Esophagus squamous epithelium (tissue), 5 donors: ENCODE data around the gene LY86. TPM values are rescaled to one million over a fixed set of nuclear protein-coding genes. Genes with fewer than 3 reads are reported as not detected.

Experiments
- DNase-seq: peaks from one replicate; lab custom pipeline; 2025; lab: John Stamatoyannopoulos, UW
- H3K27ac ChIP-seq, 4 donors: fragments of 200-600 bp; sonication (generic); one replicate each; pipeline ENCODE4 v1.5.1; 2016 to 2019; ENCODE audit warnings: mild to moderate bottlenecking in 1 of 4
- H3K27me3 ChIP-seq, 4 donors: fragments of 200-600 bp; sonication (generic); 1 replicate in 3 of 4; 2 replicates in 1 of 4; pipeline versions ENCODE4 v1.5.1 to v1.6.0; 2017 to 2021; ENCODE audit warnings: antibody characterized with exemption in 1 of 4
- H3K36me3 ChIP-seq, 3 donors: fragments of 200-600 bp; sonication (generic); one replicate each; pipeline ENCODE4 v1.5.1; 2016 to 2019
- H3K4me1 ChIP-seq, 3 donors: fragments of 200-600 bp; sonication (generic); one replicate each; pipeline ENCODE4 v1.5.1; 2017 to 2019
- H3K4me3 ChIP-seq, 4 donors: fragments of 200-600 bp; sonication (generic); 1 replicate in 3 of 4; 2 replicates in 1 of 4; pipeline ENCODE4 v1.5.1; 2016 to 2019; ENCODE audit warnings: mild to moderate bottlenecking in 2 of 4, moderate library complexity in 1 of 4
- H3K9me3 ChIP-seq, 3 donors: fragments of 200-600 bp; sonication (generic); one replicate each; pipeline ENCODE4 v1.5.1; 2016 to 2019
- CTCF ChIP-seq, 6 experiments: fragments of 450-650 bp in 4 of 6; fragments of 200-600 bp in 2 of 6; sonication (generic) in 2 of 6; IDR thresholded peaks; one replicate each; pipeline ENCODE4 v1.5.1; 2016 to 2019; ENCODE audit warnings: antibody characterized with exemption in 6 of 6, mild to moderate bottlenecking in 4 of 6, moderate library complexity in 4 of 6
- POLR2A ChIP-seq, 4 donors: fragments of 450-650 bp; IDR thresholded peaks; one replicate each; pipeline ENCODE4 v1.6.1; 2017; ENCODE audit warnings: antibody characterized with exemption in 4 of 4, mild to moderate bottlenecking in 4 of 4, moderate library complexity in 3 of 4
- WGBS, 2 donors: methylation state at CpG; one replicate each; pipeline ENCODE4 v1.1.5; 2018; 5-methylcytosine and 5-hydroxymethylcytosine counted together
- intact Hi-C: fragments of 100-400 bp; cut with DNase I; formaldehyde crosslinking; loops from one replicate; pipeline ENCODE4 v1.15.0; 2022
- total RNA-seq, 4 donors: library from RNA; depleted of rRNA; stranded (reverse); fragments of >200 nt; gene quantifications; one replicate each; pipeline ENCODE4 v1.1.0, GENCODE V29; 2016
- donor health status: DM: yes; HTN: yes; CAD: no.

LY86 gene
- total RNA-seq, 4 donors from 2014 or later, result 2.3 TPM; not detected in 2

- 72 to 85% methylated on average over 6 of the region's 6 CpGs for WGBS, 2 donors
- no peaks in the 10 kb centered on the region for H3K4me1 ChIP-seq
- H3K27ac ChIP-seq, result no peak overlapping the region
- no peak overlapping the region for H3K4me3 ChIP-seq
- no peaks in the 10 kb centered on the region for H3K9me3 ChIP-seq
- intact Hi-C loops, result no loop called here
- H3K27me3 ChIP-seq, result peaks cover 0 to 11% (median 0%) of the 10 kb centered on the region in 4 donors
- TF ChIP-seq POLR2A (IDR thresholded peaks at IDR 0.05), result no peak
- TF ChIP-seq CTCF (IDR thresholded peaks at IDR 0.05), result no peak
- no peaks in the 10 kb centered on the region for H3K36me3 ChIP-seq
- no peak for DNase-seq
Observed at GRCh38 chr6:6580225-6580856, 8.2 kb upstream of the LY86 start.

GRCh38 chr6:6581054-6581453, 7.5 kb upstream of the LY86 start:
- peaks cover 0 to 10% (median 0%) of the 10 kb centered on the region in 4 donors for H3K27me3 ChIP-seq
- no peak overlapping the region for H3K27ac ChIP-seq
- 76 to 79% methylated on average over 3 of the region's 3 CpGs for WGBS, 2 donors
- TF ChIP-seq POLR2A (IDR thresholded peaks at IDR 0.05) (no peak), CTCF (IDR thresholded peaks at IDR 0.05) (no peak)
- intact Hi-C loops, result no loop called here
- no peak overlapping the region for H3K4me3 ChIP-seq
- DNase-seq, result no peak
- H3K9me3 ChIP-seq, result no peaks in the 10 kb centered on the region
- H3K36me3 ChIP-seq, result no peaks in the 10 kb centered on the region
- no peaks in the 10 kb centered on the region for H3K4me1 ChIP-seq

GRCh38 chr6:6582131-6582530, 6.4 kb upstream of the LY86 start:
- TF ChIP-seq CTCF (IDR thresholded peaks at IDR 0.05) (no peak), POLR2A (IDR thresholded peaks at IDR 0.05) (no peak)
- intact Hi-C loops, result no loop called here
- no peak for DNase-seq
- H3K4me3 ChIP-seq, result no peak overlapping the region
- H3K36me3 ChIP-seq, result no peaks in the 10 kb centered on the region
- 44 to 48% methylated on average over 1 of the region's 1 CpG for WGBS, 2 donors
- no peaks in the 10 kb centered on the region for H3K9me3 ChIP-seq
- H3K4me1 ChIP-seq, result no peaks in the 10 kb centered on the region
- H3K27ac ChIP-seq, result no peak overlapping the region
- peaks cover 0 to 5% (median 0%) of the 10 kb centered on the region in 4 donors for H3K27me3 ChIP-seq

- no peak for TF ChIP-seq CTCF (IDR thresholded peaks at IDR 0.05)
- no peak for TF ChIP-seq POLR2A (IDR thresholded peaks at IDR 0.05)
- intact Hi-C loops, result no loop called here
- H3K27me3 ChIP-seq, result peaks cover 0 to 5% (median 0%) of the 10 kb centered on the region in 4 donors
- H3K36me3 ChIP-seq, result no peaks in the 10 kb centered on the region
- no peak overlapping the region for H3K27ac ChIP-seq
- no peak overlapping the region for H3K4me3 ChIP-seq
- no peaks in the 10 kb centered on the region for H3K9me3 ChIP-seq
- no peaks in the 10 kb centered on the region for H3K4me1 ChIP-seq
- 83 to 100% methylated on average over 2 of the region's 2 CpGs for WGBS, 2 donors
- no peak for DNase-seq
Observed at GRCh38 chr6:6583836-6584235, 4.7 kb upstream of the LY86 start.

GRCh38 chr6:6584310-6585002, 4.1 kb upstream of the LY86 start:
- 85 to 86% methylated on average over 4 to 7 of the region's 7 CpGs for WGBS, 2 donors
- no peak overlapping the region for H3K27ac ChIP-seq
- no peak for DNase-seq
- no peaks in the 10 kb centered on the region for H3K9me3 ChIP-seq
- no peak for TF ChIP-seq POLR2A (IDR thresholded peaks at IDR 0.05)
- H3K27me3 ChIP-seq, result peaks cover 0 to 5% (median 0%) of the 10 kb centered on the region in 4 donors
- H3K36me3 ChIP-seq, result no peaks in the 10 kb centered on the region
- no peak overlapping the region for H3K4me3 ChIP-seq
- intact Hi-C loops, result no loop called here
- no peaks in the 10 kb centered on the region for H3K4me1 ChIP-seq
